Iris pigment epithelial cell (primary cell): Measurements from ENCODE around the gene TM9SF3.
A peak's percentile ranks its signal among the peaks of the same experiment; 100 is the strongest.

Experiments used
- DNase-seq: peaks from one replicate; pipeline ENCODE4 v3.0.0-alpha.2; 2011; ENCODE audit warnings: low read depth

Gene TM9SF3

DNA sequence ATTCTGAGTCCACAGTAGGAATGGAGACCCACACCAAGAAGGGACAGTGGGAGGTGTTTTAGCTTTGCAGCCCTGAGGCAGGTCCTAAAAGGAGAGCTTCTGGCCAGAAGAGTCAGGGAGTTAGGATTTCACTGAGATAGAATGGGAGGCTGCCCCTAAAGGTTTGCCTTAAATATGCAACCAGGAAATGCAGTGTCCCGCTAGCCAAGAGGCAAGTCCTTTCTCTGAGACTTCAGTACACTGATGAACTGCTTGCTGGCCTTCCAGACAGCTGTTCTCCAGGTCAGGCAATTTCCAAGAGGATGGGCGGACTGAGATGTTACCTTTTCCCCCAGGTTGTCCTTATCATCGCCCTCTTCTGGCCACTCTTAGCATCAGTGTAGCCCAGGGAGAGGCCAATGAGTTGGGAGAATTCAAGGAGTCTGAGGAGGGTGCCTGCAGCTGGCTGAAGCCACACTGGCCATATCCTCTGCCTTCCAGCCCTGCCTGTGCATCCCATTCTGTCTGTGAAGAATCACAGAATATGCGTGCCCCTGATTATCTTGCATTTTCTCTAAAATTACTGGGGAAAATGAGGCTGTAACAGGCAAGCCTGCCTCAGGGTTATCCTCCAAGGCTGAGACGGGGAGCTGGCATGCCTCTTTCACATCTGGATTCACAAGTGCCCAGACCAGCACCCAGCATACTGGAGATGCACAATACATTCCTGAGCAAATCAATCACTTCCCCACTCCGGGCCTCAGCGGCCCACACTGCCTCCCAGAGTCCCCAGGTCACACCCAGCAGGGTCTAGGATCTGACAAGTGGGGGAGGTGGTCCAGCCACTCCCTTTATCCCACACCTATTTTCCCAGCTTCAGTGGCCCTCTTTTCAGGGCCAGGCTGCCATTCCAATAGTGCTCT, 75.5 kb downstream of the TM9SF3 start:
- DNase-seq = peak; percentile 24

DNA sequence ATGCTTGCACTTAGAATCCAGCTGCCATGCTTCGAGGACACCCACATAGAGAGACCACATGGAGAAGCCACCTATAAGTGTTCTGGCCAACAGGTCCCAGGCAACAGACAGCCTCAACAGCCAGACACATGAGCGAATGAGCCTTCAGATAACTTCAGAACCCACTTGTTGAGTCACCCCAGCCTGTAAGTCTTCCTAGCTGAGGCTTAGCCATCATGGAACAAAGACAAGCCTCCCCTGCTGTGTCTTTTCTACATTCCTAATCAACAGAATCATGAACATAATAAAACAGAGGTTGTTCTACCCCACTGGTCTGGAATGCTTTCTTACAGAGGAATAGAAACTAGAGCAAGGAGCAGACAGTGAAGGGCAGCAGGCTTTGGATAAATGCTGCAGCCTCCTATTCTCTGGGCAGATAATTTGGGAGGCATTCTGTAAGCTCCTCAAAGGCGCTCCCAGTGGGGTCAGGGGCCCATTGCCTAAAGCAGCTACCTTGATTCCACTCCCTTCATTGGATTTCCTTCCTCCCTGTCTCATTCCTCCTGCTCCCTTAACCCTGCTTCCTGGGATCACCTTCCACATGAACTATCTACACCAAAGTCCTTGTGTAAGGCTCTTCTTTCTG, 77.7 kb downstream of the TM9SF3 start:
- DNase-seq = peak; percentile 92

DNA sequence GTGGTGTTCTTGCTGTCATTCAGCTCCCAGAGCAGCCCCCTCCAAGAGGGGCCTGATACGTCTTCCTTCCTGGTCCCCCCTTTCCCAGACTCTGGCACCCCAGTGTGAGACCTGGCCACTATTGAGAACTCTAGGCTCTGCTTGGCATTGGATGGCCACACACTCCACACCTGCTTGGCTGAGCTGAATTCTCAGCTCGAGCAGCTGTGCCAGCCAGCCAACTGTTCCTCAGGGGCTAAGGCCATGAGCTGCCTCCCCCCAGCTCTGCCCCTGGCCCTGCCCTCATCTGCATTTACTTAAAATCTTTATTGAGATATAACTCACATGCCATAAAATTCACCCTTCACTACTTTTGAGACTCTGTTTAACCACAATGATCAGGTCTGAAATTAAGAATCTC, 79.8 kb downstream of the TM9SF3 start:
- no peak for DNase-seq

DNA sequence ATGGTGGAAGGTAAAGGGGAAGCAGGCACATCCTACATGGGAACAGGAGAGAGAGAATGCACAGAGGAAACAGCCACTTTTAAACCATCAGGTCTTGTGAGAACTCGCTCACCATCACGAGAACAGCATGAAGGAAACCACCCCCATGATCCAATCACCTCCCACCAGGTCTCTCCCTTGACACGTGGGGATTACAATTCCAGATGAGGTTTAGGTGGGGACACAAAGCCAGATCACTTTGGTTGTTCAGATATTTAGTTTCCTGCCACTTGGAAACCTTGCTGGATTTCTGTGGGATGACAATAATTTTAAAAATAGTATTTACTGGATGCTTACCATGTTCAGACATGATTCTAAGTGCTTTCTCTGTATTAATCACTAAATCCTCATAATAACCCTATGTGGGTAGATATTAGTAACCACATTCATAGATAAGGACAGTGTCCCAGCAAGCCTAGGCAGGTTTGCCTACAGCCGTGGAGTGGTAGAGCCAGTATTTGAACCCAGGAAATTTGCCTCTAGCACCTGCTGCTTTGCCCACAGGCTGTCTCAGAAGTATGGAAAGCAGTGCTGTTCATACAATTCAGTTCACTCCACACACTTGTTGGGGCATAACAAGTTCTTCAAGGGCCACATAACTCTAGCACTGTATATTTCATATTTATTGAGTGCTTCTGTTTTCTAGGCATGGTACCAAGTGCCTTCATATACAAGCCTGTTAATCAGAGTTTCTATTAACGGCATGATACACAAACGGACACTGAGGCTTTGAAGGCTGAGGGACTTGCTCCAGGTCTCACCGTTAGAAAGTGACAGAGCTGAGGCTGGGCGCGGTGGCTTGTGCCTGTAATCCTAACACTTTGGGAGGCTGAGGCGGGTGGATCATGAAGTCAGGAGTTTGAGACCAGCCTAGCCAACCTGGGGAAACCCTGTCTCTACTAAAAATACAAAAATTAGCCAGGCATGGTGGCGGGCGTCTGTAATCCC, 81.4 kb downstream of the TM9SF3 start:
- DNase-seq = no peak

DNA sequence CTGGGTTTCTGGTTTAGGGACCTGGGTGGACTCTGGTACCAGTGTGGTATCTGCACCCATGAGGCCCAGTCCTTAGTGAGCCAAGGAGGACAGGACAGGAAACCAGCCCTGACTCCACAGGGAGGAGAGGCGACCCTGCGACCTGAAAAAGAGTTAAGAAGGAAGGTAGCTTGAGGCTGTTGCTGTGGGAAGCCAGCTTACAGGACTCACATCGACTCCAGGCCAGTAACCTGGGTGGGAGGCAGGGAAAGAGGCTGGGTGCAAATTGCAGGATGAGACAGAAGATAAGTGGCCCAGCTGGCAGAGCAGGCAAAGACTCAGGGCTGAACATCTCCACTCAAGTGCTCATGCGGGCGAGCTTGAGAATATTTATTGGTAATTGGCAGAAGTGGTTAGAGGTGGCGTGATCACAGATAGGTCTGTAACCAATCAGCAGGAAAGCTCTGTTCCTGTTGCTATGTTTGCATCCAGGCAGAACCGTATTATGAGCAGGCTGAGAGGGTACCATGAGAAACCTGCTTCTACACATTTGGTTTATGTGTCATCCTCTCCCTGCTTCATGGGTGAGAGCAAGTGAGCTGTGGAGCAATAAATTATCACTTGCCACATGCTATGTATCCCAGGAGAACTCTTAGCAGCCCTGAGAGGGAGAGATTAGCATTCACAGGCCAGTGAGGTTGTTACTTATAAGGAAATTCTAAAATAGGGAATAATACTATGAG, 84.1 kb downstream of the TM9SF3 start:
- no peak for DNase-seq

DNA sequence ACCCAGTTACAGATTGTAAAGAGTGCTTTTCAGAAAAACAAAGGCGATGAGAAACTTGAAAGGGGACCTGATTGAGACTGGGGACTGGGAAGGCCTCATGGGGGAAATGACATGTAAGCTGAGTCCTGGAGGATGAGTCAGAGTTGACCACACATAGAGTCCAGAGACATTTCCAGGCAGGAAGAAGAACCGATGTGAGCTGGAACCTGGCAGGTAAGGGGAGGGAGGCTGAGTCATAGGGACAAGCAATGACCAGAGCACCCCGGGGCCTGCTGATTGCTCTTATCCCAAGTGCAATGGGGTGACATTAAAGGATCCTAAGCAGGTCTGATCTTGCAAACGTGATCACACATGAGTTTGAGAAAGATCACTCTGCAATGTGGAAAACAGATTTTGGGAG, 84.8 kb downstream of the TM9SF3 start:
- DNase-seq = peak; percentile 27

DNA sequence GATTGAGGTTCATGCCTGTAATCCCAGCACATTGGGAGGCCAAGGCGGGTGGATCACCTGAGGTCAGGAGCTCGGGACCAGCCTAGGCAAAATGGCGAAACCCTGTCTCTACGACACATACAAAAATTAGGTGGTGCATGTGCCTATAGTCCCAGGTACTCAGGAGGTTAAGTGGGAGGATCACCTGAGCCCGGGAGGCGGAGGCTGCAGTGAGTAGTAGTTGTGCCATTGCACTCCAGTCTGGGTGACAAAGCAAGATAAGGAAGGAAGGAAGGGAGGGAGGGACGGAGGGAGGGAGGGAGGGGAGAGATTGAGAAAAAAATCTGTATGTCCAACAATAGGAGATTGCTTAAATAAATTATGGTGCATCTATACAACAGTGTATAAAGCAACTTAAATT, 86.3 kb downstream of the TM9SF3 start:
- no peak for DNase-seq

DNA sequence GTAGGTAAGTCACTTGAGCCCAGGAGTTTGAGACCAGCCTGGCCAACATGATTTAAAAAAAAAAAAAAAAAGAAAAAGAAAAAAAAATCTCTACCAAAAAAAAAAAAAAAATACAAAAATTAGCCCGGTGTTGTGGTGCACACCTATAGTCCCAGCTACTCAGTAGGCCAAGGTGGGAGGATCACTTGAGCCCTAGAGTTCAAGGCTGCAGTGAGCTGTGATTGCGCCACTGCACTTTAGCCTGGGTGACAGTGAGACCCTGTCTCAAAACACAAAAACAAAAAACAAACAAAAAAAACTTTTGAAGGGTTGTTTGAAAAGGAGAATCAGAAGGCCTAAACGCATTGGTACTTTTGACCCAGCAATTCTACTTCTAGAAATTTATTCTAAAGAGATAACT, 86.8 kb downstream of the TM9SF3 start:
- DNase-seq = no peak

DNA sequence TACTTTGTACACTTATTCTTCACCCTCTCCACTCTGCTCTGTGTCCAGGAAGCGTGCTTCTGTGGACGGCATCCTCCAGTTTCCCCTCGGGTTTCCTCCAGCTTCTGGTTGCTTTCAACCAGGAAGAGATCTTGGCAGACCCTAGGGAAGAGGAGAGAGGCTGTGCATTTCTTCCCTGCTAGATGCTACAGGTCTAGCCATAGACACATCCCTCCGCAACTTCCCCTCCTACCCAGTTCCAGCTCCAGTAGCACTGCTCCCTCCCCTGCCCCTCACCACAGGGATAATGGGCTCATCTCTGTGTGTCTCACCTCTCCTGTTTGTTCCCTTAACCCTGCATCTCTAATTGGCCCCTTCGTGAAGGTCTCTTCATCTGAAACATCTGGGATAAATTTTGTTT, 89.4 kb downstream of the TM9SF3 start:
- no peak for DNase-seq

DNA sequence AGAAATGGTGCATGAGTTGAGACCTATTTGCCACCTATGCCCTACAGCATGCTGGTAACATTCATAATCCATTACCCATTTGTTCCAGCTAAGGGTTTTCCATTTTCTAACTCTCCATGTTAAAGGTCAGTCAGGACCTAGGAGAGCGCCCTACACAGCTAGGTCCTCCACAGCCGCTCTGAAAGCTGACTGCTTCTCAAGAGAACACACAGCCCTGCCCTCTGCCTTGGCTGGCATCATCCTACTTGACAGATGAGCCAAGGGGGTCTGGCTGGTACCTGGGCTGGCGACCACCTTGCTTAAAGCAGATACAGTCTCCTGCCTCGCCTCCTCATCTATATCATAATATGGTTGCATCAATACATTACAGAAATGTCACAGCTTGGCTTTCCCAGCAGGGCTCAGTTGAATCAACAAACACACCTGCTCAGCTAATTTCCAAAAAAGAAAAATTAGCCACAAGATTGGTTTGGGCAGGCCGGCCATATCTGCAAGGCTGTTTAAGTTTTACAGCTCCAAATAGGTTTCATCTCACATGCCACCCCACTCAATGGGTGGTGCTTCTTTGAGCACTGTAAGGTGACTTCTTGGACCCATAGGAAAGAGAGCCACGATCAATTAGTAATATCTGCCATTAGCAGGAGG, 90.4 kb downstream of the TM9SF3 start:
- DNase-seq = peak; percentile 46

DNA sequence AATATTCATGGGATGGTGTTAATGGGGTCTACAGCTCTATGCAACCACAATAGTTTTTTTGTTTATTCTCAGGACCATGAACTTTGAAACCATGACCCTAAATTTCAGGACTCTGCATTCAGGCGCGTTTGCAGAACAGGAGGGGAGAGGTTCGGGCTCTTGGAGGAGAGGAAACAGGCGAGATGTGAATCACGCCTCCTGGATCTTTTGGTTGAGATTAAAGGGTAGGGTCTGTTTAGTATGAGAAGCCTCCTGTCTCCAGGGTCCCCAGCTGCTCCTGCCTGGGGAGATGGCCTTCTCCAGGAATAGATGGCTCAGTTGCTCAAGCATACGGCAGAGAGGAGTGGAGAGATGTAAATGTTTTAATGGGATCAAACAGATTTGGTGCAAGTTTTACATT, 91.3 kb downstream of the TM9SF3 start:
- DNase-seq = no peak

DNA sequence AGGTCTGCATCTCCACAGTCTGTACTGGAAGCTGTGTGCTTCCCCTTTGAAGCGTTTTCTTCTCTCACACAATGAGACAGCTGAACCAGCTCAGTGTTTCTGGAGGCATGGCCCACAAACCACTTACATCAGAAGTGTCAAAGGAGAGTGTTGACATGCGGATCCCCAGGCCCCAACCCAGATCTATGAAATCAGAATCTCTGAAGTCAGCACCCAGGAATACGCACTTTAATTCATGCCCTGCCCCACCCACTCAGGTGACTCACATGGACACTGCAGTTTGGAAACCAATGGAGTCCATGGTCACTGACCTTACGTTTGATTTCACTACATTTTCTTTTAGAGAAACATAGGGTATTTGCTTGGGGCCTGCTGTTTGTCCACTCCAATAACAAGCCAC, 92.1 kb downstream of the TM9SF3 start:
- DNase-seq = no peak

DNA sequence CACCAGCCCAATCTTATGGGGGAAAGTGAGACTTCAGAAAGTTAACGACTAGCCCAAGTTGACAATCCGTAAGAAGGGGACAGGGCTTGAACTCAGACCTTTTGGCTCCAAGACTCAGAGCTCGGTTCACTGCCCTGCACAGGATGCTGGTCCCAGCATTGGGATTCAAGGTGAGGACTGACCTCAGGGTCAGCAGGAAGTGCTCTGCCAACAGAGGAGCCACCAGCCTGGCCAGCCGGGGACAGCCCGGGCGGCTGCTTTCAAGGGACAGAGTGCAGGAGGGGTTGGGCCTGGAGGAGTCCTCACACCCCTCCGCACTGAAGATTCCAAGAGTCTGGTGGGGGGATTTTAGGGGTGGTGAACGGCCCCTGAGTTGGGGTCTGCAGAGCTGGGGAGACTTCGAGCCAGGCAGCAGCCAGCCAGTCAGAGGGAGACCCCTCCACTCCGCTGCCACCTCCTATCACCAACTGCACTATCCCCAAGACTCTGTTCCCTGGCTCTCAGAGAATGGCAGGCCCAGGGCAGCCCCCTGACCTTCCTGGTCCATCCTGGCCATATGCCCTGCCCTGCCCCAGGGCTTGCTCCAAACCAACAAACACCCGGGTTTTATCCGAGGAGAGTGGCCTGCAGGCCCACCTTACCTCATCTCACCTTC, 92.8 kb downstream of the TM9SF3 start:
- DNase-seq = no peak

DNA sequence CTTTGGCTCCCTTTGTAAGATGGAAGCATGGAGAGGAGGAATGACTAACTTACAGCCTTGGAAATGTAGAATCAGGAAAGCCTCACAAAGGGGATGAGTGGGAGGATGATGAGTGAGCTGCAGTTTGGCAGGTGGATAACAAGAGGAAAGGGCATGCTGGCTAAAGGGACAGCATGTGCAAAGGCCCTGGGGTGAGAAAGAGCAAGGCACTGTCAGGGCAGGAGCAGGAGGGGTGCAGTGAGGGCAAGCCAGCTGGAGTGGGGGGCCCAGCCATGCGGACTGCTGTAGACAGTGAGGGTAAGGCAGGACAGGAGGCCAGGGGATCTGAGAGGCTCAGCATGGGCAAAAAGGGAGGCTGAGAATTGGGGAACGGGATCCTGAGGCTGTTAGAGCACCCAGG, 93.6 kb downstream of the TM9SF3 start:
- no peak for DNase-seq

DNA sequence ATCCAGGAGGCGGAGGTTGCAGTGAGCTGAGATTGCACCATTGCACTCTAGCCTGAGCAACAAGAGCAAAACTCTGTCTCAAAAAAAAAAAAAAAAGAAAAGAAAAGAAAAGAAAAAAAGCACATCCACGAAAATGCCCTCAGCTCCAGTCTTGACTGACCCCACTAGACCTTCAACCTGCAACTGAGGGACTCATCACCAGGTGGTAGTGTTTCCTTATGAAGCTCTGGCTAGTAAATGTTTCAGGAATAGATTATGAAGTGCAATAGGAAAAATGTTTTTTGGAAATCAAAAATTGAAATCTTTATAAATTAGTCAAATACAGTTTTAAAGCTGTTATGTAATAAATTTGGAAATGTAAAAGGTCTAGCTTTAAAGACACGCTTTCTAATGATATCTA, 95.5 kb downstream of the TM9SF3 start:
- DNase-seq = no peak

DNA sequence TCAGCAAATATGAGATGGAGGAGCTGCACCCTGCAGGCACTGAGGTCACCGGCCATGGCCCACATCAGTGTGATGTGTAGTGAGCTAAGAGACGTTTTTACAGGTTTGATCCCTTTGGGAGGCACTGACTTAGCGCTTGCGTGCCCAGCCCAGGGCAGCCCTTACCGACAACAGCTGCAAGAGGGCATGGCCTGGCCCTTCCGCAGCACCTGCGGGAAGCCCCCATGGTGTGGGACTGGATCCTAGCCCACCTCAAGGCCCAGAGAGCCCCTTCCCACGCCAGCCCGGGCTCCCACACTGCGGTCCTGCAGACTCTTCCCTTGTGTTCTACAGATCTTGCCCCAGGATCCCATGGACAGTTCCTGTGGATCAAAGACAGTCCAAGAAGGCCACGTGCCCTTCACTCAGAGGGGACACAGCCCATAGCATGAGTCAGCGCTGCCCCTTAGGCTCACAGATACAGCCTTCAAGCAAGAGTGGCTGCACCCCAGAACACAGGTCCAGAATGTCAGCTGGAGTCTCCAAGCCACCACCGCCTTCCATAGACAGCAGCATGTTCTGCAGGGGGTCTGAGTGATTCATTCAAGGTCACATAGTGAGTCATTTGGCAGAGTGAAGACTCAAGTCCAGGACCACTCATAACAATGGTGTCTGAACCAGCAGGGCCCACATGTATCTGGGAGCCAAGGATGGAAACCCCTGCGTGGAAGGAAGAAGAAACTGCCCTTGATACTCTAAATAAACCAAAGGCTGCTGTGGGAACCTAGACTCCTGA, 98.5 kb downstream of the TM9SF3 start:
- DNase-seq = peak; percentile 38

DNA sequence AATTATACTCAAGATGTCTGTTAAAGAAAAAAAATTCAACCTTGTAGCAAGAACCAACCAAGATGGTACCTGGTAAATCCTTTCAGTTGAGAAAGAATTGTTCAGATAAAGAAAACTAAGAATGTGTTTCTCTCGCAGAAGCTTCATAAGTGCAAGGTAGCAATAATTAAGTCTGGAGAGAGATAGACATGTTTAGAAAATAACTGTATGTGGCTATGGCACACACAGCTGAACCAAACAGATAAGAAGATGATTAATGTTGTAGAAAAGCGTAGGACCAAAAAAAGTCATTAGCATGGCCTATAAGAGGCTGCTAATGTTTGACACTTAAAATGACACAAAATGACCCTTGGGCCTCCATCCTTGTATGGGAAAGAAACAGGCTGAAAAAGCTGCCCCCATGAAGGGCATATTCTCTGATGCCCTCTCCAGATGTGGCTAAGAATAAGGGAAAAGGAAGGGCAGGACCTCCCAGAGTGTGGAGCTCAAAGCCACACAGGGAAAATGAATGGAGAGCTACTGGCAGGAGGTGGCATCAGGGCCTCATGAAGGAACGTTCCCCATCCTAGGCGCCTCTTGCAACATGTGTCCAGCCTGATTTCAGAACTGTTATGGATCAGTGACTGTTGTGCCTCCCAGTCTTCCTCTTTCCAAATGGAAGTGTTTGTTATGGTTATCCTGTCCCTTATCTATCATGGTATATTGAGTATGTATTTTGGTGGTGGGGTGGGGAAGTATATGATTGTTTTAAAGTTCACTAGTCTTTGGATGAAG, 103.8 kb downstream of the TM9SF3 start:
- no peak for DNase-seq

DNA sequence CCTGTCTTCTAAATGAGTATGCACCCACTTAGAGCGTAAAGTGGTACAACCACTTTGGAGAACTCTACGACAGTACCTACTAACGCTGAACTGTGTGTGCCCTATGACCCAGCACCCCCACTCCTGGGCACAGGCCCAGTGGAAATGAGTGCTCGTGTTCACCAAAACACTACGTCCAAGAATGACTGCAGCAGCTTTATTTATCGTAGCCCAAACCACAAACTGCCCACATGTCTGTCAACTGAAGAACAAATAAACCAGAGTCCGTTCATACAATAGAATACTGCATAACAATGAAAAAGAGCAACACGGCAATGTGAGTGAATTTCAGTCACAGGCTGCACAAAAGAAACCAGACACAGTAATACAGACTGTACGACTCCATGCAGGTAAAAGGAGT, 108.5 kb downstream of the TM9SF3 start:
- peak; percentile 21 for DNase-seq

DNA sequence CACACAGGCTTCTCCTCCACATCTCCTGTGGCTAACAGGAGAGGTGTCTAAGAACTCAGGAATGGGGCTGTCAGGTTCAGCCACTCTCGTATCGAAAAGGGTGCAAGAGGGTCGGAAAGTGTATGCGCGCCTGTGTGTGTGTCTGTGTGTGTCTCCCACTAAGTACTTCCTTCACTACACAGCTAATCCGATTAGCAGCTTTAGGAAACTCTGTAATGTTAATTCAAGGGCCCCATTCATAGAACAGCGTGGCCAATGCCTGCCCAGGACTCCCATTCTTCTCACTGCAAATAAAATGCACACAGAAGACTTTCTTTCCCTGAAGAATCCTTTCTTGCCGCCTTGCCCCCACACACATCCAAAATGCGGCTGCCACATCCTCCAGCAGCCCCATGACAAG, 112.9 kb downstream of the TM9SF3 start:
- DNase-seq = no peak
